ENCODE data around the gene ARHGAP22. TPM values are rescaled to one million over a fixed set of nuclear protein-coding genes. Genes with fewer than 3 reads are reported as not detected.

ARHGAP22 gene
- total RNA-seq, 1 donor = 60.2 TPM

GRCh38 chr10:48501787-48502771 lies 102.8 kb downstream of the ARHGAP22 start:
- no peak for TF ChIP-seq CTCF (IDR thresholded peaks at IDR 0.05; ENCODE audit: insufficient read depth, low read length)
- H3K4me3 ChIP-seq (ENCODE audit: low read depth, low read length) = no peak overlapping the region
- DNase-seq (ENCODE audit: low read depth) = peak; percentile 14

- no peak overlapping the region for H3K4me3 ChIP-seq (ENCODE audit: low read depth, low read length)
- no peak for TF ChIP-seq CTCF (IDR thresholded peaks at IDR 0.05; ENCODE audit: insufficient read depth, low read length)
- no peak for DNase-seq (ENCODE audit: low read depth)
Observed at GRCh38 chr10:48501226-48501625, 103.6 kb downstream of the ARHGAP22 start.

GRCh38 chr10:48500771-48501170 lies 104.1 kb downstream of the ARHGAP22 start:
- DNase-seq (ENCODE audit: low read depth) = no peak

GRCh38 chr10:48498940-48499510 lies 105.8 kb downstream of the ARHGAP22 start:
- TF ChIP-seq CTCF (IDR thresholded peaks at IDR 0.05; ENCODE audit: insufficient read depth, low read length) = no peak
- no peak for DNase-seq (ENCODE audit: low read depth)
- H3K4me3 ChIP-seq (ENCODE audit: low read depth, low read length) = no peak overlapping the region

More at GRCh38 chr10:48500771-48501170, 104.1 kb downstream of the ARHGAP22 start:
- no peak overlapping the region for H3K4me3 ChIP-seq (ENCODE audit: low read depth, low read length)
- TF ChIP-seq CTCF (IDR thresholded peaks at IDR 0.05; ENCODE audit: insufficient read depth, low read length) = no peak

- TF ChIP-seq CTCF (IDR thresholded peaks at IDR 0.05; ENCODE audit: insufficient read depth, low read length) = no peak
- no peak for DNase-seq (ENCODE audit: low read depth)
- H3K4me3 ChIP-seq (ENCODE audit: low read depth, low read length) = no peak overlapping the region
Observed at GRCh38 chr10:48497780-48498770, 106.8 kb downstream of the ARHGAP22 start.
